Tibial nerve (tissue), 3 donors: ENCODE results near the gene GALNTL6.

Experiments
- POLR2A ChIP-seq, 2 donors: fragments of 450-650 bp; IDR thresholded peaks; one replicate each; pipeline ENCODE4 v1.6.1; 2017; ENCODE audit warnings: antibody characterized with exemption in 2 of 2, mild to moderate bottlenecking in 2 of 2, moderate library complexity in 2 of 2
- TF ChIP-seq, protein P1 (sequence below), 5 experiments: fragments of 200-600 bp in 3 of 5; fragments of 450-650 bp in 2 of 5; sonication (generic) in 3 of 5; IDR thresholded peaks; one replicate each; pipeline ENCODE4 v1.5.1; 2016 to 2019; ENCODE audit warnings: antibody characterized with exemption in 5 of 5, mild to moderate bottlenecking in 3 of 5, moderate library complexity in 2 of 5

DNA sequence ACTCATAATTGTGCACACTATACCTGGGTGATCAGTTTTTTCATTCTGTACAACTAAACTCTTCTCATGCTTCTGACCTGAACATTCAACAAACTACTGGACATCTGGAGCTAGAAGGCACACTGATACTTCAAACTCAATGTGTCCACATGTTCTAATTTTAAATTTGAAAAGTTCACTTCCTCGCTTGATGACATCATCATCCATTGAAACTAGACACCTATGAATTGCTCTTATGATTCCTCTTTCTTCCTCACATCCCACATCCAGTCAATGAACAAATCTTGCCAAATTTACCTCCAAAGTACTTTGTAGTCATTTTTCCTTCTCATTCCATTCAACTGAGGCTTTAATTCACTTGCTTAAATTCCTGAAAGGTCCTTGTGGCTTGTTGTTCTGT lies 549.4 kb downstream of the GALNTL6 start:
- TF ChIP-seq, protein P1, sequence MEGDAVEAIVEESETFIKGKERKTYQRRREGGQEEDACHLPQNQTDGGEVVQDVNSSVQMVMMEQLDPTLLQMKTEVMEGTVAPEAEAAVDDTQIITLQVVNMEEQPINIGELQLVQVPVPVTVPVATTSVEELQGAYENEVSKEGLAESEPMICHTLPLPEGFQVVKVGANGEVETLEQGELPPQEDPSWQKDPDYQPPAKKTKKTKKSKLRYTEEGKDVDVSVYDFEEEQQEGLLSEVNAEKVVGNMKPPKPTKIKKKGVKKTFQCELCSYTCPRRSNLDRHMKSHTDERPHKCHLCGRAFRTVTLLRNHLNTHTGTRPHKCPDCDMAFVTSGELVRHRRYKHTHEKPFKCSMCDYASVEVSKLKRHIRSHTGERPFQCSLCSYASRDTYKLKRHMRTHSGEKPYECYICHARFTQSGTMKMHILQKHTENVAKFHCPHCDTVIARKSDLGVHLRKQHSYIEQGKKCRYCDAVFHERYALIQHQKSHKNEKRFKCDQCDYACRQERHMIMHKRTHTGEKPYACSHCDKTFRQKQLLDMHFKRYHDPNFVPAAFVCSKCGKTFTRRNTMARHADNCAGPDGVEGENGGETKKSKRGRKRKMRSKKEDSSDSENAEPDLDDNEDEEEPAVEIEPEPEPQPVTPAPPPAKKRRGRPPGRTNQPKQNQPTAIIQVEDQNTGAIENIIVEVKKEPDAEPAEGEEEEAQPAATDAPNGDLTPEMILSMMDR (IDR thresholded peaks at IDR 0.05), result no peak
- TF ChIP-seq POLR2A (IDR thresholded peaks at IDR 0.05), result no peak
